Duodenal mucosa (tissue), 2 donors: Measurements from ENCODE around the gene PBXIP1.

ENCODE experiments used
- H3K27ac ChIP-seq: one replicate; pipeline ENCODE4 v1.7.0; 2013; ENCODE audit warnings: low read depth, low read length
- H3K27me3 ChIP-seq, 2 donors: one replicate each; pipeline ENCODE4 v1.7.0; 2013; ENCODE audit warnings: low read length in 2 of 2, control low read depth in 1 of 2; ENCODE audit not compliant: insufficient read depth in 2 of 2, control insufficient read depth in 1 of 2
- H3K36me3 ChIP-seq, 2 donors: one replicate each; pipeline ENCODE4 v1.7.0; 2013; ENCODE audit warnings: low read length in 2 of 2, control low read depth in 1 of 2; ENCODE audit not compliant: insufficient read depth in 2 of 2, control insufficient read depth in 1 of 2
- H3K4me1 ChIP-seq, 2 donors: one replicate each; pipeline ENCODE4 v1.7.0; 2013; ENCODE audit warnings: low read length in 2 of 2, control low read depth in 1 of 2; ENCODE audit not compliant: insufficient read depth in 2 of 2, control insufficient read depth in 1 of 2
- H3K4me3 ChIP-seq, 2 donors: one replicate each; pipeline ENCODE4 v1.7.0; 2013; ENCODE audit warnings: low read length in 2 of 2, low read depth in 1 of 2
- H3K9ac ChIP-seq, 2 donors: one replicate each; pipeline ENCODE4 v1.7.0; 2013; ENCODE audit warnings: low read length in 2 of 2, low read depth in 1 of 2
- H3K9me3 ChIP-seq, 2 donors: one replicate each; pipeline ENCODE4 v1.7.0; 2013; ENCODE audit warnings: low read length in 2 of 2, control low read depth in 1 of 2; ENCODE audit not compliant: control insufficient read depth in 1 of 2

The PBXIP1 gene

DNA sequence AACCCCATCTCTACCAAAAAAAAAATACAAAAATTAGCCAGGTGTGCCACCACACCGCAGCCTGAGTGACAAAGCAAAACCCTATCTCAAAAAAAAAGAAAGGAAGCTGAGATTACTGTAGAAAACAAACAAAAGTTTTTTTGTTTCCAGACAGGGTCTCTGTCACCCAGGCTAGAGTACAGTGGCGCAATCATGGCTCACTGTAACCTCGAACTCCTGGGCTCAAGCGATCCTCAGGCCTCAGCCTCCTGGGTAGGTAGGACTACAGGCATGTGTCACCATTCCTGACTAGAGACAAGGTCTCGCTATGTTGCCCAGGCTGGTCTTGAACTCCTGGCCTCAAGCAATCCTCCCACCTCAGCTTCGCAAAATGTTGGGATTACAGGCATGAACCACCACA, 8.5 kb upstream of the PBXIP1 start:
- Histone ChIP-seq H3K9me3 (no peaks in the 10 kb centered on the region), H3K27ac (no peak overlapping the region), H3K36me3 (peaks cover 34 to 67% of the 10 kb centered on the region in 2 donors), H3K27me3 (no peaks in the 10 kb centered on the region), H3K9ac (no peak overlapping the region), H3K4me3 (no peak overlapping the region), H3K4me1 (peaks cover 13 to 32% of the 10 kb centered on the region in 2 donors)

DNA sequence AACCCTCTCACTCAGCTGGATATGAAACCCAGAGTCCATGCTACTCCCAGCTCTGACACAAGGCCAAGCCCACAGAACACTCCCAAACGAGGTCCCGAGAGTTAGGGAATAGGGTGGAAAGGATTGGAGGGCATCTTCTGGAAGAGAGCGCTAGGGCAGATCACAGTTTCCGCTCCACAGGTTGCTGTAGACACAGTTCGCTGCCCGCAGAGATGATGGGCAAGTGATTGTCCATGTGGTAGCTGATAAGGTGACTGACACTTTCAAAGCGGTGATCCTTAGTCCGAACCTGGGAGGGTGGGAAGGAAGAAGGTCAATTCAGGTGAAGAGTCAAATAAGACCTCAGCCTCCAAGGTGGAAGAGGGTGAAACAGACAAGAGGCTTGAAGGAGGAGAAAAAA, 7.7 kb upstream of the PBXIP1 start:
- no peak overlapping the region for H3K4me3 ChIP-seq
- H3K4me1 ChIP-seq = peaks cover 7 to 27% of the 10 kb centered on the region in 2 donors
- H3K27ac ChIP-seq = no peak overlapping the region
- peak overlapping the region in 1 of 2 donors; percentile 7 for H3K9ac ChIP-seq
- H3K36me3 ChIP-seq = peaks cover 32 to 65% of the 10 kb centered on the region in 2 donors
- H3K27me3 ChIP-seq = no peaks in the 10 kb centered on the region
- no peaks in the 10 kb centered on the region for H3K9me3 ChIP-seq

DNA sequence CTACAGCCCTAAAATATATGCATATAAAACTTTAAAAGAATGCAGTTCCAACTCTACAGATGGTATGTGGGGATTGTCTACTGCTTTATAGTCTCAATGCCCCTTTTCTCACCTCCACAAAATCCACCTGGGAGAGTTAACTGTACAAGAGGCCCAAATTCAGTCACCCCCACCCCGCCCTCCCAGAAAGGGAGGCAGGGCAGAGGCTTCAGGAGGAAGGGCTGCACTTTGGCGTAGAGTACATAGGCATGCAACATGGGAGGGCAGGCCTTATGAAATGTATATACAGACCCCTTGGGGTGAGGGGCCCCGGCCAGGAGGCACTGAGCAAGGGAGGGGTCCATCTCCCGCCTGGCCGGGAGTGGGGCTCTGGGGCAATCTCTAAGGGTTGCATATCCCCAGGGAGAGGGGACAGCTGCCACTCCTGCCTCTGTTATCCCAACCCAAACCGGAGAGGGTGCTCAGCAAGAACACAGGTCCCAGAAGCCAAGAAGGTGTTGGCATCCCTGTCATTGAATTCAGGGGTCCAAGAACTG, 7.0 kb upstream of the PBXIP1 start:
- peak overlapping the region; percentile 76 to 85 for H3K9ac ChIP-seq
- H3K4me1 ChIP-seq = peaks cover 7 to 27% of the 10 kb centered on the region in 2 donors
- H3K36me3 ChIP-seq = peaks cover 37 to 62% of the 10 kb centered on the region in 2 donors
- H3K27ac ChIP-seq = no peak overlapping the region
- H3K4me3 ChIP-seq = peak overlapping the region; percentile 77 to 86
- no peaks in the 10 kb centered on the region for H3K9me3 ChIP-seq
- H3K27me3 ChIP-seq = no peaks in the 10 kb centered on the region

DNA sequence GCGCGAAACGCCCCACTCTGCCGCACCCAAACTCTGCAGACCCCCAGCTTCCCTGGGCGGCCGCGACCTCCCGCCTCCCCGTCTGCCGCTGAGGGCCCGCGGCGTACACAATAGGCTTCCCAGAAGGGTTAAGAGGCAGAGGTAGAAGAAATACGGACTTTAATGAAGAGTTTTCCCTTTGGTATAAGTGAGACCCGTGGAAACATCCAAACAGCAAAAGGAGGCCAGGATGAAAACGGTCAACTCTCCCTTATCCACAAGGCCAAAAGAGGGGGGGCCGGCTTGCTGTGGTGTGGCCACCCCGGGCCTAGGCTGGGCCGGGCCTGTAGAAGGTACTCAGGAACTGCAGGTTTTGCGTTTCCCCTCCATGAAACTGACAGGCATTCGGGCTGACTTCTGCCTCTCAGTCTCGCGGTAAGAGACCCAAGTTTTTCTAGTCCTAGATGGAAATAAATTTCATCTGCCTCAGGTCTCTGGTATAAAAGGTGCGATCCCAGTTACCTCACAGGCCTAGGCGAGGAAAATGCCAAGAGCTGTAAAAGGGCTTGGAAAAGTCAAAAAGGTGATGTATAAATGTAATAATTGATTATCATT, 6.4 kb upstream of the PBXIP1 start:
- peak overlapping the region; percentile 77 to 86 for H3K4me3 ChIP-seq
- H3K4me1 ChIP-seq = peaks cover 8 to 27% of the 10 kb centered on the region in 2 donors
- no peaks in the 10 kb centered on the region for H3K27me3 ChIP-seq
- H3K27ac ChIP-seq = peak overlapping the region; percentile 99
- H3K36me3 ChIP-seq = peaks cover 32 to 56% of the 10 kb centered on the region in 2 donors
- H3K9me3 ChIP-seq = no peaks in the 10 kb centered on the region
- H3K9ac ChIP-seq = peak overlapping the region; percentile 76 to 85

DNA sequence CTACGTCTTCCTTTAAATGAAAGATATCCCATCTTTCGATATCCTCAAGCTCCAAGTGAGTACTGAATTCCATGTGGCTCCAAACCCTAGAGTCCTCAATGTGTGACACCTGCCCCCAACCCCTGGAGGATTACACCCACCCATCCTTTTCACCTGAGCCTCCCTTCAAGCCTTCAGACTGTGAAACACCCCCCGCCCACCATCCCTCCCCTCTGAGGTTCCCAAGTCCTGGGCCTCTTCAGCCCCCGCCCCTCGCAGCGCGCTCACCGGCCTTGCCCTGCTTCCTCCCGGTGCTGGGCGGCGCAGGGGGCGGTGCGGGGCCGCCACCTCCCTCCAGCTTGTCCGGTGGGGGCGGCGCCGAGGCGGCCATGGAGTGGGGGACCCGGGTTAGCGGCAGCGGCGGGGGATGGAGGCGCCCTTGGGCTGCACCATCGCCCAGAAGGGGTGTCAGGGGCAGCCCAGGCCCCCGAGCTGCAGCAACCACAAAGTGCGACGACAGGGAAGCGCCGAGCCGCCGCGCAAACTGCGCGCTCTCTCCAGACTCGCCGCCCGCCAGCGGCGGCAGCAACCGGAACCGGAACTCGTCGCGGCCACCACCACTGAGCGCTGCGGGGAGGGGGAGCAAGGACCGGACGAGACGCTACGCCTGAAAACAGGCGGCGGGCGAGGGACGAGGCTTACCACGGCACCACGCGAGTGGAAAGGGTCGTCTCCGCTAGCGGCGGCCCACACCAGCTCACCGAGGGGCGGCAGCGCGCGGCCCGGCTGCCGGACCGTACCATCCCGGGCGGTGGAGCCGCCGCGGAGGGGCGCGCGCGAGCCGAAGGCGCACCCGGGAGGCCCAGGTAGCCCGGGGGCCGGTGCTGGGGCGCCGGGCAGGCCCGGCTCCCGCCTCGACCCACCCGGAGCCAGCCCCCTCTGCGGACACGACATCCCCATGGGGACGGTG, 5.6 kb upstream of the PBXIP1 start, which contains the start of gene PYGO2:
Gene PYGO2, minus strand, starts transcription at position 576 of the 949 bp plus-strand sequence. Its CDS starts 206 bp downstream, at position 370.
- peak within 1 kb of the TSS; percentile 76 to 85 for H3K9ac ChIP-seq
- peaks cover 16 to 32% of the 10 kb centered on the region in 2 donors for H3K4me1 ChIP-seq
- peak within 1 kb of the TSS; percentile 77 to 86 for H3K4me3 ChIP-seq
- H3K27ac ChIP-seq = peak within 1 kb of the TSS; percentile 99
- no peaks in the 10 kb centered on the region for H3K27me3 ChIP-seq
- peaks cover 27 to 48% of the 10 kb centered on the region in 2 donors for H3K36me3 ChIP-seq
- no peaks in the 10 kb centered on the region for H3K9me3 ChIP-seq

DNA sequence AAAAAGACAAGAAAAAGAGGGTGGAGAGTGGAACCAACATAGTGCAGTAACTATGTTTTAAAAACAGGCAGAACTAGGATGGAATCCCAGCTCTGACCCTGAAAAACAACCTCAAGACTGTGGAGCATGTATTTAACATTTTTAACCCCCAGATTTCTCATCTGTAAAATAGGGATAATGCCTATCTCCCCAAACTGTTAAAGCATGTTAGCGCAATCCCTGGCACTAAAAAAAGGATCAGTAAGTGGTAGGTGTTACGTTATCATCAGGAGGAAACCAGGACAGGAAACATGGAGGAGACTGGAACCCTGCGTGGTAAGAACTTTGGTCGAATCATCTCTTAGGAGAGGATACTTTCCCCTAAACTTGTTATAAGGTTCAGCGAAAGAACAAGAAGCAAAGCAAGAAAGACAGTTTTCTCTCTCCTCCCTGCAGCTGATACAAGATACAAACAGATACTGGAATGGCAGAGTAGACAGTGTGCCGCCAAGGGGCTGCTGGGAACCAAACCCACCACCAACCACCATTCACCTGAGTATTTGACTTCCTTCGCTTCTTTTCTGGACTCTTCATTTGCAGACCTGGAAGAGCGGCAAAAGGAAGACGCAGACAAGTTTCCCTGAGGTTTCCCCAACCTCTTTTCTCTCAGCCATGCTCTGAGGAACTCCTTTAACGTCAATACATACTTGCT, 4.7 kb upstream of the PBXIP1 start:
- Histone ChIP-seq H3K4me3 (peak overlapping the region; percentile 77 to 86), H3K27me3 (no peaks in the 10 kb centered on the region), H3K36me3 (peaks cover 22 to 39% of the 10 kb centered on the region in 2 donors), H3K9me3 (no peaks in the 10 kb centered on the region), H3K9ac (peak overlapping the region; percentile 76 to 85), H3K4me1 (peaks cover 20 to 35% of the 10 kb centered on the region in 2 donors), H3K27ac (no peak overlapping the region)

DNA sequence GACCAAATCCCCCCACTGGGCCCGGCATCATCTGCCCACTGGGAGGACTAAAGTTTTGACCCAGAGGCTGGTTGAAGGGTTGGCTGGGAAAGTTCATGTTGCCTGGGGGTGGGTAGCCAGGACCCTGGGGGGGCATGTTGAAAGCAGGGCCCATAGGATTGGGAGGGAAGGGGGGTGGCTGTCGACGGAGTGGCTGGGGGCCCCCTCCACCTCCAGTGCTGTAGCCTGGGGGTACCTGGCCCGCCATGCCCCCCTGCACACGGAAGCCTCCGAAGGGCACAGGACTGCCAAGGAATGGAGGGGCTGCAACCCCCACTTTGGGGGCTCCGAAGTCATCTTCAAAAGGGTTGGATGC, 3.5 kb upstream of the PBXIP1 start:
- H3K4me3 ChIP-seq = no peak overlapping the region
- no peaks in the 10 kb centered on the region for H3K9me3 ChIP-seq
- H3K27me3 ChIP-seq = no peaks in the 10 kb centered on the region
- peaks cover 30 to 46% of the 10 kb centered on the region in 2 donors for H3K4me1 ChIP-seq
- no peak overlapping the region for H3K27ac ChIP-seq
- H3K9ac ChIP-seq = no peak overlapping the region
- peaks cover 13 to 29% of the 10 kb centered on the region in 2 donors for H3K36me3 ChIP-seq

DNA sequence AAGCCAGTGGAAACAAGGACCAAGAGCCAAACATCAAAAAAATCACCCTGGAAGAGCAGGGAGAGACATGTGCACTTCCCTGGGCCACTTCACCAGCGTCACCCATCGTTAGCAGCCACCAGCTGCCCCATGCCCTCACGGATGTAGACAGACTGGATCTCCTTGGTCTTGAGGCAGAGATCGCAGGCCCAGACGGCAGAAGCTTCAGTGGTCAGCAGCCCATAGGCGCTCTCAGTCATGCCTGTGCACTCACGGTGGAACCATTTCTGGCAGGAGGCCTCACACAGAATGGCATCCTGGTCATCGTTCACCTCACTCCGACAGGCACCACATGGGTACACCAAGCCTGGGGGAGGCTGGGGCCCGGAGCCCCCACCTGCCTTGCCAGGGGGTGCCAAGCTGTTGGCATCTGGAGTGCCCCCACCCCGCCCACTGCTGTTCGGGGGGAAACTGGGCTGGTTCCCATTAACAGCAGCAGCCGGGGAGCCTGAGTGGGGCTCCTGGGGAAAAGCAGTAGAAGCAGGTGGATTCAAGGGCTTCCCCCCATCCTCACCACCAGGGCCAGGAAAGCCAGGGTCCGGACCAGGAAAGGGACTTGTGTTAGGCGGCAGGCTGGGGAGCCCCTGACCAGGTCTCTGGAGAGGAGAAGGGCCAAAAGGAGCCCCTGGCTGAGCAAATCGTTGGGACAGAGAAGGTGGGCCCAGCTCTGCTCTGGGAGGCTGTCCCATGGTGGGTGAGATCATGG, 3.0 kb upstream of the PBXIP1 start:
- Histone ChIP-seq H3K4me1 (peaks cover 36 to 52% of the 10 kb centered on the region in 2 donors), H3K9ac (no peak overlapping the region), H3K27me3 (no peaks in the 10 kb centered on the region), H3K4me3 (no peak overlapping the region), H3K9me3 (no peaks in the 10 kb centered on the region), H3K36me3 (peaks cover 10 to 24% of the 10 kb centered on the region in 2 donors), H3K27ac (no peak overlapping the region)

DNA sequence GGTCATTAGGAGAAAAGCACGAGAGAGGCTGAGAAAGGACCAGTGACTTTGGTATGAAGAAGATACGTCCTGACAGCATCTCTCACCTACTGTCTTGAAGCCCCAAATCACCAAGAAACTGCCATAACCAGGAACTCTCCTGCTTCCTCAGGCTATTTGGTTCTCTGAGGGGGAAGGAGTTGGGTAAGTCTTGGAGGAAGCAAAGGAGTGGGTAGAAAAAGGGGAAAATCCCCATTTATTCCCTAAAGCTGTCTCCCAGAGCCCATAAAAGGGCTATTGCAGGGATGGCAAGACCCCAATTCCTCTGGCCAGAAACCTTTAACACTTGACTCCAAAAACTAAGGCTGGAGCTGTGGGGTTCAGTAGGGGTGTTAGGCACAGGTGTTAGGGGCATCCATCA, 2.1 kb upstream of the PBXIP1 start:
- H3K9ac ChIP-seq = no peak overlapping the region
- no peaks in the 10 kb centered on the region for H3K9me3 ChIP-seq
- H3K4me1 ChIP-seq = peaks cover 44 to 56% of the 10 kb centered on the region in 2 donors
- no peak overlapping the region for H3K4me3 ChIP-seq
- H3K36me3 ChIP-seq = peaks cover 6 to 16% of the 10 kb centered on the region in 2 donors
- no peak overlapping the region for H3K27ac ChIP-seq
- H3K27me3 ChIP-seq = no peaks in the 10 kb centered on the region
